Caco-2 (cell line): ENCODE results near the gene SETX. TPM values are rescaled to one million over a fixed set of nuclear protein-coding genes. Genes with fewer than 3 reads are reported as not detected.

Source experiments
- BruUV-seq: library from RNA; stranded (reverse); fragments of 400-500 nt; replicated peaks from 2 replicates; lab custom pipeline; 2021; lab: Mats Ljungman, UMichigan
- CTCF ChIA-PET: fragments of 300-600 bp; sonication (Branson Sonifier 250); formaldehyde crosslinking; loops from one replicate; lab custom pipeline; 2022; ENCODE audit warnings: antibody characterized with exemption; lab: Charles Lee
- POLR2A ChIA-PET: fragments of 300-600 bp; sonication (Branson Sonifier 250); formaldehyde crosslinking; loops from one replicate; lab custom pipeline; 2022; ENCODE audit warnings: antibody characterized with exemption; lab: Charles Lee
- DNase-seq, 2 experiments: peaks; one replicate each; pipeline versions ENCODE4 v3.0.0 to v3.0.0-alpha.2; 2020 to 2022
- H3K27me3 ChIP-seq: replicated peaks from 2 replicates; pipeline ENCODE4 v1.6.0; 2011; ENCODE audit warnings: low read length; ENCODE audit not compliant: control insufficient read depth, insufficient read depth
- H3K36me3 ChIP-seq: 2 replicates; pipeline ENCODE4 v1.5.1; 2011; ENCODE audit warnings: low read length; ENCODE audit not compliant: control insufficient read depth, insufficient read depth
- H3K4me1 ChIP-seq: fragments of 250-450 bp; sonication (Bioruptor Pico); 2 replicates; pipeline ENCODE4 v1.5.1; 2020; ENCODE audit warnings: mild to moderate bottlenecking
- H3K4me3 ChIP-seq: 2 replicates; pipeline ENCODE4 v1.5.1; 2011; ENCODE audit warnings: low read depth, mild to moderate bottlenecking, control low read depth, low read length
- H3K9me3 ChIP-seq: fragments of 250-450 bp; sonication (Bioruptor Pico); 2 replicates; pipeline ENCODE4 v1.5.1; 2020; ENCODE audit warnings: mild to moderate bottlenecking, moderate library complexity
- H3K27ac Mint-ChIP-seq: one replicate; pipeline ENCODE4 v1.8.0; 2022; ENCODE audit warnings: mixed read lengths; ENCODE audit not compliant: unreplicated experiment
- H3K27me3 Mint-ChIP-seq: one replicate; pipeline ENCODE4 v1.8.0; 2022; ENCODE audit warnings: mixed read lengths; ENCODE audit not compliant: insufficient read depth, unreplicated experiment
- H3K36me3 Mint-ChIP-seq: one replicate; pipeline ENCODE4 v1.8.0; 2022; ENCODE audit warnings: mild to moderate bottlenecking, mixed read lengths; ENCODE audit not compliant: insufficient read depth, unreplicated experiment
- H3K4me1 Mint-ChIP-seq: one replicate; pipeline ENCODE4 v1.8.0; 2022; ENCODE audit warnings: low read depth, mixed read lengths; ENCODE audit not compliant: unreplicated experiment
- H3K4me3 Mint-ChIP-seq: one replicate; pipeline ENCODE4 v1.8.0; 2022; ENCODE audit warnings: mild to moderate bottlenecking, moderate library complexity, mixed read lengths; ENCODE audit not compliant: unreplicated experiment
- H3K9me3 Mint-ChIP-seq: one replicate; pipeline ENCODE4 v1.8.0; 2022; ENCODE audit warnings: mixed read lengths; ENCODE audit not compliant: unreplicated experiment
- CTCF ChIP-seq, 2 experiments: fragments of 200-600 bp in 1 of 2; IDR thresholded peaks; 1 replicate in 1 of 2; 2 replicates in 1 of 2; pipeline versions ENCODE4 v1.5.1 to v1.8.0; 2011 to 2022; ENCODE audit warnings: antibody characterized with exemption in 1 of 2, control low read depth in 1 of 2, inconsistent platforms in 1 of 2, low read depth in 1 of 2, low read length in 1 of 2, mild to moderate bottlenecking in 1 of 2, moderate library complexity in 1 of 2; ENCODE audit not compliant: insufficient read depth in 1 of 2, severe bottlenecking in 1 of 2, unreplicated experiment in 1 of 2
- intact Hi-C: fragments of 100-400 bp; cut with micrococcal nuclease; formaldehyde crosslinking; loops from one replicate; pipeline ENCODE4 v1.10.0; 2022; ENCODE audit not compliant: unreplicated experiment
- total RNA-seq: library from RNA; stranded (reverse); gene quantifications from 2 replicates; pipeline ENCODE4 v1.2.3, GENCODE V29; 2022

The SETX gene
- total RNA-seq, 1 experiment from 2014 or later = 31.1 TPM

- ChIA-PET POLR2A (no interaction called here), CTCF (no interaction called here)
- peaks cover 86% of the 10 kb centered on the region for H3K36me3 Mint-ChIP-seq
- no peak overlapping the region for H3K4me3 ChIP-seq
- no peak for TF ChIP-seq CTCF (IDR thresholded peaks at IDR 0.05; ENCODE audit: insufficient read depth in 1 of 2, low read depth in 1 of 2, low read length in 1 of 2, severe bottlenecking in 1 of 2, unreplicated experiment in 1 of 2)
- DNase-seq = no peak
- no TSS peak for BruUV-seq
- no peak overlapping the region for H3K27ac Mint-ChIP-seq
- intact Hi-C loops = no loop called here
- no peaks in the 10 kb centered on the region for H3K9me3 ChIP-seq
- no peaks in the 10 kb centered on the region for H3K27me3 ChIP-seq
- peaks cover 6% of the 10 kb centered on the region for H3K4me1 Mint-ChIP-seq
- peaks cover 3% of the 10 kb centered on the region; the same call in 1 of the 2 replicates for H3K4me1 ChIP-seq
- H3K36me3 ChIP-seq = peaks cover 2% of the 10 kb centered on the region
- H3K27me3 Mint-ChIP-seq = no peaks in the 10 kb centered on the region
- no peak overlapping the region for H3K4me3 Mint-ChIP-seq
- no peaks in the 10 kb centered on the region for H3K9me3 Mint-ChIP-seq
Measured at GRCh38 chr9:132299221-132299620, 55.6 kb downstream of the SETX start.

- Mint-ChIP-seq H3K9me3 (no peaks in the 10 kb centered on the region), H3K4me1 (peaks cover 6% of the 10 kb centered on the region), H3K27ac (no peak overlapping the region), H3K36me3 (peaks cover 79% of the 10 kb centered on the region), H3K27me3 (no peaks in the 10 kb centered on the region), H3K4me3 (no peak overlapping the region)
- no peak overlapping the region for H3K4me3 ChIP-seq
- POLR2A ChIA-PET = no interaction called here
- intact Hi-C loops = no loop called here
- TF ChIP-seq CTCF (IDR thresholded peaks at IDR 0.05; ENCODE audit: insufficient read depth in 1 of 2, low read depth in 1 of 2, low read length in 1 of 2, severe bottlenecking in 1 of 2, unreplicated experiment in 1 of 2) = no peak
- peaks cover 2% of the 10 kb centered on the region for H3K36me3 ChIP-seq
- H3K9me3 ChIP-seq = no peaks in the 10 kb centered on the region
- BruUV-seq = no TSS peak
- H3K27me3 ChIP-seq = no peaks in the 10 kb centered on the region
- H3K4me1 ChIP-seq = peaks cover 4% of the 10 kb centered on the region; the same call in 1 of the 2 replicates
- CTCF ChIA-PET = no interaction called here
- DNase-seq = no peak
Measured at GRCh38 chr9:132295181-132295580, 59.6 kb downstream of the SETX start.

GRCh38 chr9:132293145-132293721 is 61.6 kb downstream of the SETX start:
- Mint-ChIP-seq H3K4me1 (peaks cover 16% of the 10 kb centered on the region), H3K9me3 (no peaks in the 10 kb centered on the region), H3K27me3 (no peaks in the 10 kb centered on the region), H3K27ac (no peak overlapping the region), H3K36me3 (peaks cover 65% of the 10 kb centered on the region), H3K4me3 (no peak overlapping the region)
- Histone ChIP-seq H3K4me3 (no peak overlapping the region), H3K36me3 (peaks cover 2% of the 10 kb centered on the region), H3K4me1 (peaks cover 21% of the 10 kb centered on the region), H3K9me3 (no peaks in the 10 kb centered on the region), H3K27me3 (no peaks in the 10 kb centered on the region)
- no TSS peak for BruUV-seq
- ChIA-PET POLR2A (no interaction called here), CTCF (no interaction called here)
- TF ChIP-seq CTCF (IDR thresholded peaks at IDR 0.05; ENCODE audit: insufficient read depth in 1 of 2, low read depth in 1 of 2, low read length in 1 of 2, severe bottlenecking in 1 of 2, unreplicated experiment in 1 of 2) = no peak
- no peak for DNase-seq
- intact Hi-C loops = no loop called here
